A549 (cell line): Measurements from ENCODE around the gene EMB.
"Not testable (repeated sequence)": the region's sequence is repeated elsewhere in the genome, so short reads cannot be mapped to it uniquely, and the experiment has no call there.

ENCODE experiments used
- SMC3 ChIP-seq: fragments of >200 bp; sonication (Bioruptor Twin); formaldehyde crosslinking; IDR thresholded peaks from 3 replicates; pipeline ENCODE4 v1.6.1; 2018; ENCODE audit warnings: inconsistent platforms
- TF ChIP-seq, protein P1 (sequence below): fragments of >200 bp; sonication (Bioruptor Twin); formaldehyde crosslinking; IDR thresholded peaks from 3 replicates; pipeline ENCODE4 v1.5.1; 2016

DNA sequence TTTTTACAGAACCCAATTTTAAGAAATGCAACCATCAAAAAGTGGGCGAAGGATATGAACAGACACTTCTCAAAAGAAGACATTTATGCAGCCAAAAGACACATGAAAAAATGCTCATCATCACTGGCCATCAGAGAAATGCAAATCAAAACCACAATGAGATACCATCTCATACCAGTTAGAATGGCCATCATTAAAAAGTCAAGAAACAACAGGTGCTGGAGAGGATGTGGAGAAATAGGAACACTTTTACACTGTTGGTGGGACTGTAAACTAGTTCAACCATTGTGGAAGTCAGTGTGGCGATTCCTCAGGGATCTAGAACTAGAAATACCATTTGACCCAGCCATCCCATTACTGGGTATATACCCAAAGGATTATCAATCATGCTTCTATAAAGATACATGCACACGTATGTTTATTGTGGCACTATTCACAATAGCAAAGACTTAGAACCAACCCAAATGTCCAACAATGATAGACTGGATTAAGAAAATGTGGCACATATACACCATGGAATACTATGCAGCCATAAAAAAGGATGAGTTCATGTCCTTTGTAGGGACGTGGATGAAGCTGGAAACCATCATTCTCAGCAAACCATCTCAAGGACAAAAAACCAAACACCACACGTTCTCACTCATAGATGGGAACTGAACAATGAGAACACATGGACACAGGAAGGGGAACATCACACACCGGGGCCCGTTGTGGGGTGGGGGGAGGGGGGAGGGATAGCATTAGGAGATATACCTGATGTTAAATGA lies 19.7 kb downstream of the EMB start:
- TF ChIP-seq, protein P1, sequence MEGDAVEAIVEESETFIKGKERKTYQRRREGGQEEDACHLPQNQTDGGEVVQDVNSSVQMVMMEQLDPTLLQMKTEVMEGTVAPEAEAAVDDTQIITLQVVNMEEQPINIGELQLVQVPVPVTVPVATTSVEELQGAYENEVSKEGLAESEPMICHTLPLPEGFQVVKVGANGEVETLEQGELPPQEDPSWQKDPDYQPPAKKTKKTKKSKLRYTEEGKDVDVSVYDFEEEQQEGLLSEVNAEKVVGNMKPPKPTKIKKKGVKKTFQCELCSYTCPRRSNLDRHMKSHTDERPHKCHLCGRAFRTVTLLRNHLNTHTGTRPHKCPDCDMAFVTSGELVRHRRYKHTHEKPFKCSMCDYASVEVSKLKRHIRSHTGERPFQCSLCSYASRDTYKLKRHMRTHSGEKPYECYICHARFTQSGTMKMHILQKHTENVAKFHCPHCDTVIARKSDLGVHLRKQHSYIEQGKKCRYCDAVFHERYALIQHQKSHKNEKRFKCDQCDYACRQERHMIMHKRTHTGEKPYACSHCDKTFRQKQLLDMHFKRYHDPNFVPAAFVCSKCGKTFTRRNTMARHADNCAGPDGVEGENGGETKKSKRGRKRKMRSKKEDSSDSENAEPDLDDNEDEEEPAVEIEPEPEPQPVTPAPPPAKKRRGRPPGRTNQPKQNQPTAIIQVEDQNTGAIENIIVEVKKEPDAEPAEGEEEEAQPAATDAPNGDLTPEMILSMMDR = not testable (repeated sequence)
- not testable (repeated sequence) for TF ChIP-seq SMC3
